HAP-1 (cell line): ENCODE data around the gene IL36RN.

Source experiments
- DNase-seq, 2 experiments: peaks; one replicate each; pipeline ENCODE4 v3.0.0-alpha.2; 2016 to 2020; ENCODE audit warnings: low spot score in 2 of 2
- H3K27me3 ChIP-seq: fragments of 250-450 bp; sonication (Bioruptor Pico); 2 replicates; pipeline ENCODE4 v1.5.1; 2020; ENCODE audit warnings: low read depth, mild to moderate bottlenecking, moderate library complexity
- H3K36me3 ChIP-seq: fragments of 250-450 bp; sonication (Bioruptor Pico); replicated peaks from 2 replicates; pipeline ENCODE4 v1.5.1; 2020; ENCODE audit warnings: mild to moderate bottlenecking
- H3K4me1 ChIP-seq: fragments of 250-450 bp; sonication (Bioruptor Pico); 2 replicates; pipeline ENCODE4 v1.5.1; 2020; ENCODE audit warnings: mild to moderate bottlenecking
- H3K4me3 ChIP-seq: fragments of 250-450 bp; sonication (Bioruptor Pico); 2 replicates; pipeline ENCODE4 v1.5.1; 2020; ENCODE audit warnings: mild to moderate bottlenecking, moderate library complexity
- H3K9me3 ChIP-seq: fragments of 250-450 bp; sonication (Bioruptor Pico); 2 replicates; pipeline ENCODE4 v1.5.1; 2020; ENCODE audit warnings: mild to moderate bottlenecking, moderate library complexity
- in situ Hi-C: fragments of 300-500 bp; cut with MboI; formaldehyde crosslinking; loops from 3 replicates; pipeline ENCODE4 v1.14.3; 2020; ENCODE audit warnings: low sequenced_read_pairs, inconsistent platforms, mixed read lengths

The IL36RN gene

GRCh38 chr2:113028112-113028511, 30.9 kb upstream of the IL36RN start:
- in situ Hi-C loops: no loop called here
- Histone ChIP-seq H3K36me3 (no peaks in the 10 kb centered on the region), H3K27me3 (peaks cover 2% of the 10 kb centered on the region; the same call in 1 of the 2 replicates), H3K4me3 (no peak overlapping the region), H3K4me1 (no peaks in the 10 kb centered on the region), H3K9me3 (no peaks in the 10 kb centered on the region)
- DNase-seq: no peak

- no peak overlapping the region for H3K4me3 ChIP-seq
- H3K4me1 ChIP-seq: no peaks in the 10 kb centered on the region
- H3K36me3 ChIP-seq: no peaks in the 10 kb centered on the region
- in situ Hi-C loops: no loop called here
- no peaks in the 10 kb centered on the region for H3K27me3 ChIP-seq
- H3K9me3 ChIP-seq: no peaks in the 10 kb centered on the region
- DNase-seq: no peak
These were observed 26.3 kb upstream of the IL36RN start for GRCh38 chr2:113032737-113033136.

- in situ Hi-C loops: no loop called here
- Histone ChIP-seq H3K4me1 (no peaks in the 10 kb centered on the region), H3K4me3 (no peak overlapping the region), H3K27me3 (no peaks in the 10 kb centered on the region), H3K9me3 (no peaks in the 10 kb centered on the region), H3K36me3 (no peaks in the 10 kb centered on the region)
- DNase-seq: no peak
These were observed 25.0 kb upstream of the IL36RN start for GRCh38 chr2:113034016-113034415.

GRCh38 chr2:113036763-113037162, 22.2 kb upstream of the IL36RN start:
- no peaks in the 10 kb centered on the region for H3K4me1 ChIP-seq
- in situ Hi-C loops: no loop called here
- no peak for DNase-seq
- H3K4me3 ChIP-seq: no peak overlapping the region
- no peaks in the 10 kb centered on the region for H3K27me3 ChIP-seq
- H3K36me3 ChIP-seq: no peaks in the 10 kb centered on the region
- no peaks in the 10 kb centered on the region for H3K9me3 ChIP-seq

- in situ Hi-C loops: no loop called here
- no peaks in the 10 kb centered on the region for H3K9me3 ChIP-seq
- H3K36me3 ChIP-seq: no peaks in the 10 kb centered on the region
- no peak for DNase-seq
- H3K4me3 ChIP-seq: no peak overlapping the region
- H3K4me1 ChIP-seq: no peaks in the 10 kb centered on the region
- H3K27me3 ChIP-seq: no peaks in the 10 kb centered on the region
These were observed 20.7 kb upstream of the IL36RN start for GRCh38 chr2:113038291-113038690.

GRCh38 chr2:113039158-113039557, 19.8 kb upstream of the IL36RN start:
- Histone ChIP-seq H3K27me3 (no peaks in the 10 kb centered on the region), H3K4me1 (no peaks in the 10 kb centered on the region), H3K9me3 (no peaks in the 10 kb centered on the region), H3K36me3 (no peaks in the 10 kb centered on the region), H3K4me3 (no peak overlapping the region)
- in situ Hi-C loops: no loop called here
- DNase-seq: no peak

- Histone ChIP-seq H3K4me3 (no peak overlapping the region), H3K27me3 (no peaks in the 10 kb centered on the region), H3K9me3 (no peaks in the 10 kb centered on the region), H3K4me1 (no peaks in the 10 kb centered on the region), H3K36me3 (no peaks in the 10 kb centered on the region)
- in situ Hi-C loops: no loop called here
- DNase-seq: no peak
These were observed 19.3 kb upstream of the IL36RN start for GRCh38 chr2:113039719-113040118.

GRCh38 chr2:113041871-113042270, 17.1 kb upstream of the IL36RN start:
- in situ Hi-C loops: no loop called here
- Histone ChIP-seq H3K27me3 (peaks cover 2% of the 10 kb centered on the region; the same call in 1 of the 2 replicates), H3K4me1 (no peaks in the 10 kb centered on the region), H3K4me3 (no peak overlapping the region), H3K9me3 (no peaks in the 10 kb centered on the region), H3K36me3 (no peaks in the 10 kb centered on the region)
- no peak for DNase-seq

GRCh38 chr2:113046465-113046864, 12.5 kb upstream of the IL36RN start:
- Histone ChIP-seq H3K4me1 (no peaks in the 10 kb centered on the region), H3K27me3 (peaks cover 2% of the 10 kb centered on the region; the same call in 1 of the 2 replicates), H3K4me3 (no peak overlapping the region), H3K9me3 (no peaks in the 10 kb centered on the region), H3K36me3 (no peaks in the 10 kb centered on the region)
- in situ Hi-C loops: no loop called here
- no peak for DNase-seq

GRCh38 chr2:113050921-113051895, 7.8 kb upstream of the IL36RN start:
- no peak for DNase-seq
- H3K4me1 ChIP-seq: no peaks in the 10 kb centered on the region
- H3K36me3 ChIP-seq: no peaks in the 10 kb centered on the region
- H3K27me3 ChIP-seq: no peaks in the 10 kb centered on the region
- in situ Hi-C loops: no loop called here
- no peak overlapping the region for H3K4me3 ChIP-seq
- no peaks in the 10 kb centered on the region; the same call in 1 of the 2 replicates for H3K9me3 ChIP-seq

- DNase-seq: no peak
- H3K9me3 ChIP-seq: no peaks in the 10 kb centered on the region; the same call in 1 of the 2 replicates
- in situ Hi-C loops: no loop called here
- no peak within 1 kb of the TSS for H3K4me3 ChIP-seq
- H3K4me1 ChIP-seq: no peaks in the 10 kb centered on the region
- H3K27me3 ChIP-seq: no peaks in the 10 kb centered on the region
- H3K36me3 ChIP-seq: no peaks in the 10 kb centered on the region
These were observed 6.5 kb upstream of the IL36RN start, which contains the start of gene IL36B for GRCh38 chr2:113052396-113052917. TSS of gene IL36B (minus strand) at chr2:113052867.

- DNase-seq: no peak
- Histone ChIP-seq H3K4me3 (no peak overlapping the region), H3K4me1 (no peaks in the 10 kb centered on the region), H3K9me3 (no peaks in the 10 kb centered on the region; the same call in 1 of the 2 replicates), H3K36me3 (no peaks in the 10 kb centered on the region), H3K27me3 (no peaks in the 10 kb centered on the region)
- in situ Hi-C loops: no loop called here
These were observed 5.3 kb upstream of the IL36RN start for GRCh38 chr2:113053666-113054065.

- no peaks in the 10 kb centered on the region for H3K4me1 ChIP-seq
- no peaks in the 10 kb centered on the region for H3K36me3 ChIP-seq
- DNase-seq: no peak
- in situ Hi-C loops: no loop called here
- H3K4me3 ChIP-seq: no peak overlapping the region
- H3K9me3 ChIP-seq: no peaks in the 10 kb centered on the region; the same call in 1 of the 2 replicates
- H3K27me3 ChIP-seq: no peaks in the 10 kb centered on the region
These were observed 4.9 kb upstream of the IL36RN start for GRCh38 chr2:113054066-113054465.

- no peaks in the 10 kb centered on the region for H3K36me3 ChIP-seq
- H3K27me3 ChIP-seq: no peaks in the 10 kb centered on the region
- DNase-seq: no peak
- H3K4me1 ChIP-seq: no peaks in the 10 kb centered on the region
- H3K4me3 ChIP-seq: no peak overlapping the region
- in situ Hi-C loops: no loop called here
- H3K9me3 ChIP-seq: no peaks in the 10 kb centered on the region; the same call in 1 of the 2 replicates
These were observed 2.5 kb upstream of the IL36RN start for GRCh38 chr2:113056521-113056920.
